Glomerular endothelial cell (primary cell): Measurements from ENCODE around the gene TRAPPC3. TPM values are rescaled to one million over a fixed set of nuclear protein-coding genes. Genes with fewer than 3 reads are reported as not detected.

Source experiments
- DNase-seq: peaks from one replicate; pipeline ENCODE4 v3.0.0-alpha.2; 2011; ENCODE audit warnings: low read depth, low spot score; ENCODE audit errors: extremely low read depth
- total RNA-seq: library from RNA; depleted of rRNA; stranded (reverse); fragments of >200 nt; gene quantifications from 2 replicates; pipeline ENCODE4 v1.2.3, GENCODE V29; 2015

The TRAPPC3 gene
- total RNA-seq, 1 donor from 2014 or later: 94.9 TPM

- DNase-seq: no peak
Observed at GRCh38 chr1:36107394-36107793, 41.9 kb downstream of the TRAPPC3 start.

GRCh38 chr1:36106269-36106668, 43.0 kb downstream of the TRAPPC3 start:
- no peak for DNase-seq

- no peak for DNase-seq
Observed at GRCh38 chr1:36101546-36101945, 47.7 kb downstream of the TRAPPC3 start.

GRCh38 chr1:36100376-36100775, 48.9 kb downstream of the TRAPPC3 start:
- DNase-seq: no peak

- DNase-seq: no peak
Observed at GRCh38 chr1:36099681-36100341, 49.5 kb downstream of the TRAPPC3 start.

- DNase-seq: no peak
Observed at GRCh38 chr1:36098650-36099365, 50.5 kb downstream of the TRAPPC3 start.

GRCh38 chr1:36097693-36098585, 51.3 kb downstream of the TRAPPC3 start:
- DNase-seq: no peak

GRCh38 chr1:36096500-36097432, 52.5 kb downstream of the TRAPPC3 start:
- DNase-seq: no peak

- no peak for DNase-seq
Observed at GRCh38 chr1:36095760-36096405, 53.4 kb downstream of the TRAPPC3 start.

- DNase-seq: no peak
Observed at GRCh38 chr1:36094621-36095061, 54.6 kb downstream of the TRAPPC3 start.

GRCh38 chr1:36093929-36094328, 55.4 kb downstream of the TRAPPC3 start:
- no peak for DNase-seq

- DNase-seq: no peak
Observed at GRCh38 chr1:36093226-36093625, 56.1 kb downstream of the TRAPPC3 start.

GRCh38 chr1:36092798-36093185, 56.5 kb downstream of the TRAPPC3 start:
- DNase-seq: no peak

- DNase-seq: no peak
Observed at GRCh38 chr1:36092166-36092797, 57.0 kb downstream of the TRAPPC3 start.

GRCh38 chr1:36091698-36092097, 57.6 kb downstream of the TRAPPC3 start:
- no peak for DNase-seq

- DNase-seq: no peak
Observed at GRCh38 chr1:36091141-36091540, 58.1 kb downstream of the TRAPPC3 start.

GRCh38 chr1:36089393-36090121, 59.7 kb downstream of the TRAPPC3 start:
- DNase-seq: no peak

- no peak for DNase-seq
Observed at GRCh38 chr1:36088577-36089392, 60.5 kb downstream of the TRAPPC3 start, which contains the start of gene ADPRS. Gene ADPRS, plus strand, starts transcription at chr1:36088892. Its CDS starts 13 bp downstream, at chr1:36088905.
